Kidney epithelial cell (primary cell): ENCODE data around the gene NEU1. TPM values are rescaled to one million over a fixed set of nuclear protein-coding genes. Genes with fewer than 3 reads are reported as not detected.
A peak's percentile ranks its signal among the peaks of the same experiment; 100 is the strongest.

Source experiments
- DNase-seq: peaks from one replicate; pipeline ENCODE4 v3.0.0-alpha.2; 2010; ENCODE audit warnings: low read depth
- H3K27me3 ChIP-seq: 2 replicates; pipeline ENCODE4 v1.6.0; 2011; ENCODE audit warnings: low read length; ENCODE audit not compliant: control insufficient read depth, insufficient read depth
- H3K36me3 ChIP-seq: 2 replicates; pipeline ENCODE4 v1.5.1; 2011; ENCODE audit warnings: low read length; ENCODE audit not compliant: control insufficient read depth, insufficient read depth
- H3K4me3 ChIP-seq: 2 replicates; pipeline ENCODE4 v1.5.1; 2011; ENCODE audit warnings: low read depth, mild to moderate bottlenecking, control low read depth, low read length
- total RNA-seq: library from RNA; depleted of rRNA; stranded (reverse); fragments of >200 nt; gene quantifications from 2 replicates; pipeline ENCODE4 v1.2.3, GENCODE V29; 2015
- TF ChIP-seq, protein P1 (sequence below): IDR thresholded peaks from 2 replicates; pipeline ENCODE4 v1.5.1; 2011; ENCODE audit warnings: mild to moderate bottlenecking, moderate library complexity, low read length, control low read depth, inconsistent platforms; ENCODE audit not compliant: insufficient read depth, poor library complexity, severe bottlenecking

Gene NEU1
- total RNA-seq, 1 donor from 2014 or later: 152 TPM

DNA sequence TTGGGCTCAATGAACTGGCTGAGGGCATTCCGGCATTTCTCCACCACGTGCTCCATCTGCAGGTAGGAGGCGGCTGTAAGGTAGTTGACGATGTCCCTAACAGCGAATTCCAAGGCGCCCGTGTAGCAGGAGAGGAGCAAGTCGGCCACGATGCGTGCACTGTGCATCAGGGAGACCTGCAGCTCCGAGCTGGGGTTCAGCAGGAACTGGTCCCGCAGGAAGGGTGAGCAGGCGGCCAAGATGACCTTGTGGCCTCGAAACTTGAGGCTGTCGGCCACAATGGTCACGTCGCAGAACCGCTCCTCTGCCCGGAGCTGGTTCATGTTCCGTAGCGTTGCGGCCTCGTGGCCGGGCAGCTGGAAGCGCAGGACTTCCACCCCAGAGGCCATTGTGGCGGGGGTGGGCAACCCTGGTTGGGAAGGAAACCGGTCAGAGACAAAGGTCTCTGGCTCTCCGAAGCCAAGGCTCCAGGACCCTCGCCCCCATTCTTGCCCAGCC lies 38.3 kb upstream of the NEU1 start:
- TF ChIP-seq, protein P1, sequence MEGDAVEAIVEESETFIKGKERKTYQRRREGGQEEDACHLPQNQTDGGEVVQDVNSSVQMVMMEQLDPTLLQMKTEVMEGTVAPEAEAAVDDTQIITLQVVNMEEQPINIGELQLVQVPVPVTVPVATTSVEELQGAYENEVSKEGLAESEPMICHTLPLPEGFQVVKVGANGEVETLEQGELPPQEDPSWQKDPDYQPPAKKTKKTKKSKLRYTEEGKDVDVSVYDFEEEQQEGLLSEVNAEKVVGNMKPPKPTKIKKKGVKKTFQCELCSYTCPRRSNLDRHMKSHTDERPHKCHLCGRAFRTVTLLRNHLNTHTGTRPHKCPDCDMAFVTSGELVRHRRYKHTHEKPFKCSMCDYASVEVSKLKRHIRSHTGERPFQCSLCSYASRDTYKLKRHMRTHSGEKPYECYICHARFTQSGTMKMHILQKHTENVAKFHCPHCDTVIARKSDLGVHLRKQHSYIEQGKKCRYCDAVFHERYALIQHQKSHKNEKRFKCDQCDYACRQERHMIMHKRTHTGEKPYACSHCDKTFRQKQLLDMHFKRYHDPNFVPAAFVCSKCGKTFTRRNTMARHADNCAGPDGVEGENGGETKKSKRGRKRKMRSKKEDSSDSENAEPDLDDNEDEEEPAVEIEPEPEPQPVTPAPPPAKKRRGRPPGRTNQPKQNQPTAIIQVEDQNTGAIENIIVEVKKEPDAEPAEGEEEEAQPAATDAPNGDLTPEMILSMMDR: peak; percentile 6
- Histone ChIP-seq H3K4me3 (peak overlapping the region; percentile 51), H3K36me3 (no peaks in the 10 kb centered on the region), H3K27me3 (no peaks in the 10 kb centered on the region)
- no peak for DNase-seq

DNA sequence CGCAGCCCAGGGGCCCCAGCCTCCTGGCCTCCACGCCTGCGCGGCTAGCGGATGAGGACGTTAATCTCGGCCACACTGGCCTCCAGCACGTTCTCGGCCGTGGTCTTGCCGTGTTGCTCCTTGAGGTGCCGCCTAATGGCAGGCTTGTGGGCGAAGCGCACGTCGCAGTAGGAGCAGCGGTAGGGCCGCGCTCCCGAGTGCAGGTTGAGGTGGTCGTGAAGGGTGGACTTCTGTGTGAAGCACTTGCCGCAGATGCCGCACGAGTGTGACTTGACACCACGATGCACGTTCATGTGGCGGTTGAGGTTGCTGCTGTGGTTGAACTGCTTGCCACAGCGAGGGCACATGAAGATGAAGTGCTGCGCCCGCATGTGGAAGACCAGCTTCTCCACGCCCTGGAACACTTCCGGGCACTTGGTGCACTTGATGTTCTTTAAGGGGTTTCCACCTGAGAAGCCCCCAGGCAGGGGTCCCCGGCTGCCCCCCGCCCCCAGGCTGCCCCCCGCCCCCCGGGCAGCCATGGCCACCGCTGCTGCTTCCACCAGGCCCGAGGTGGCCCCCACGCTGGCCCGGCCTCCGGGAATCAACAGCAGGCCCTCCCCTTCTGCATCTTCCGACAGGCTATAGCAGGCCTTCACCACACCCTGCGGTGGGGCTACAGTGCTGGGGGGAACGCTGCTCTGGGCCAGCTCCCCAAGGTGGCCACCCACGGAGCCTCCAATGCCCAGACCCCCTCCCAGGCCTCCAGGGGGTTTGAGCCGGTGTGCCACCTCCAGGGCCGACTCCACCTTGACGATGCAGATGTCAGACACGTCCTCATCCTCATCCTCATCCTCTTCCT lies 37.5 kb upstream of the NEU1 start:
- H3K36me3 ChIP-seq: no peaks in the 10 kb centered on the region
- TF ChIP-seq, protein P1: no peak
- no peak for DNase-seq
- no peaks in the 10 kb centered on the region for H3K27me3 ChIP-seq
- no peak overlapping the region for H3K4me3 ChIP-seq

DNA sequence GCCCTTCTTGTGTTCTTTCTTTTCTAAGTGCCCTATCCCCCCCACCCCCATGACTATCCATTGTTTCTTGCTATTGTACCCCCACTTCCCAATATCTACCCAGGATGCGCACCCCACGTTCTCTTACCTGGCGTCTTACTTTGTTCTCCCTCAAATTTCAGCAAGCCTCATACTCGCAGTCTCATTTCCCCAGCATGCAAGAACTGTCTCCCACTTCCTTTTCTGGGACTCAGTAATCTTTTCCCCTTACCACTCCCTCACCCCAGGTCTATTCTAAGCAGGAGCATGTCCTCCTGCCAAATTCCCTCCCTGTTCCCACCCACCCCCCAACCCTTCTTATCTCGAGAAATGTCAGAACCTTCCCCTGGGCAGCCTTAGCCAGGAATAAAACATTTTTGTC lies 36.6 kb upstream of the NEU1 start:
- no peaks in the 10 kb centered on the region for H3K27me3 ChIP-seq
- TF ChIP-seq, protein P1: no peak
- DNase-seq: no peak
- no peaks in the 10 kb centered on the region for H3K36me3 ChIP-seq
- no peak overlapping the region for H3K4me3 ChIP-seq

DNA sequence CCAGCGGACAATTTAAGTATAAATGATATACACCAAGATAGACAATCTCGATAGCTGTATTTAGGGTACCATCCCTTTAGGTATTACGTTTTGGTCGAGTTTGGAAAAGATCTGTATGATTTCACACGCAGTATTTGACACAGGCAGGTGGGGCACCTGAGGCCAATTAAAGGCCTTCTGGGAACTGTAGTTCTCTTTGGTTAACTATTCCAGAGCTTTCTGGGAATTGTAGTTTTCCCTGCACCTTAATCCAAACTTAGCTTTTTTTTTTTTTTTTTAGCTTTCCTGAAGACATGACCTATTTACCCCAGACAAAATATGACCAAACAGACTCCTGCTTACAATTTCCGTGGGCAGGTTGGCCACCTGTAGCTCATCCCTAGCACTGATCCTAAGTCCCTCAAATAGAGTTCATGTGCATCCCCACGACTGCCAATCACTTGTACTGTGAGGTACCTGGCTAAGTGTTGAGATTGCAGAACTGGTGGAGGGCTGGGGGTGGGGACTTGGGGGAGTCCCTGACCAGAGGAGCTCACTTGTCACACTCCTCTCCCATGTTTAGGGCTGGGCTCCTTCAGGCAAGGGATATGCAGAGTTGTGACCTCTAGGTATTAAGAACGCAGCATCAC lies 35.9 kb upstream of the NEU1 start:
- peak overlapping the region; percentile 83 for H3K4me3 ChIP-seq
- no peak for DNase-seq
- TF ChIP-seq, protein P1: peak; percentile 10
- H3K27me3 ChIP-seq: no peaks in the 10 kb centered on the region
- no peaks in the 10 kb centered on the region for H3K36me3 ChIP-seq

DNA sequence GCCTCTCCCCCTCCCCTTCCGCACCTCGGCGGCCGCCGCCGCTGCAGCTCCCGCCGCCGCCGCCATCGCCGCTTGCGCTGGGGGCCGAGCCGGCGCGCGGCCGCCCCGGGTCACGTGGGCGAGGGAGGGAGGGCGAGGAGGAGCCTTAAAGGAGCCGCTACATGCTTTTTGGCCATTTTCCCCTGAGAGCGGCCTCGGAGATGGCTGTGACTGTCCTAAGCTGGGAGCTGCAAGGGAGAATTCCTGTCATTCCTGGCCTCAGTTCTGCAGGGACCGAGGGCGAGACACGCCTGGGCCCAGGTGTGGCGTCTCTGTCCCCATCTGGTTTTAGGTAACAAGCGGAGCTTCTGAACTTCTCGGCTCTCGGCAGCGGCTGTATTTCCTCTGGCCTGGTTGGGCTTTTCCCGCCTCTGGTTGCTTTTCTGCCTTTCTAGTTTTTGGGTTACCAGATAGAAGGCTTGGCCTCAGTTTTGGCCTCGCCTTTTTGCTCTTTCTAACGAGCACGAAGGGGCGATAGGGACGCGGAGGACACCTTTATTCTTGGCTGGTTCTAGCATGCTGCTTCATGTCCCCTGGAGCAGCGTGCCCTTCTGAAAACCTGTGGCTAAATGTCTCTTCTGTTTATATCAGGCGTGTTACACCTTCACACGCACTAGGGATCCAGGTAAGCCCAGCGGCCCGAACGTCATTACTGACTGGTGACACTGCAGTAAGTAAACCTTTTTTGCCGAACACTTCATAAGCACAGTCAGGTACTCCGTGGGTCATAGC lies 35.2 kb upstream of the NEU1 start, which contains the start of gene EHMT2:
Gene EHMT2, minus strand, starts transcription at position 87 of the 771 bp plus-strand sequence. Its CDS starts 21 bp downstream, at position 66.
- Histone ChIP-seq H3K36me3 (no peaks in the 10 kb centered on the region), H3K27me3 (no peaks in the 10 kb centered on the region), H3K4me3 (peak within 1 kb of the TSS; percentile 83)
- no peak for DNase-seq
- TF ChIP-seq, protein P1: no peak
